Measurements from ENCODE around the gene ZNF497.

DNA sequence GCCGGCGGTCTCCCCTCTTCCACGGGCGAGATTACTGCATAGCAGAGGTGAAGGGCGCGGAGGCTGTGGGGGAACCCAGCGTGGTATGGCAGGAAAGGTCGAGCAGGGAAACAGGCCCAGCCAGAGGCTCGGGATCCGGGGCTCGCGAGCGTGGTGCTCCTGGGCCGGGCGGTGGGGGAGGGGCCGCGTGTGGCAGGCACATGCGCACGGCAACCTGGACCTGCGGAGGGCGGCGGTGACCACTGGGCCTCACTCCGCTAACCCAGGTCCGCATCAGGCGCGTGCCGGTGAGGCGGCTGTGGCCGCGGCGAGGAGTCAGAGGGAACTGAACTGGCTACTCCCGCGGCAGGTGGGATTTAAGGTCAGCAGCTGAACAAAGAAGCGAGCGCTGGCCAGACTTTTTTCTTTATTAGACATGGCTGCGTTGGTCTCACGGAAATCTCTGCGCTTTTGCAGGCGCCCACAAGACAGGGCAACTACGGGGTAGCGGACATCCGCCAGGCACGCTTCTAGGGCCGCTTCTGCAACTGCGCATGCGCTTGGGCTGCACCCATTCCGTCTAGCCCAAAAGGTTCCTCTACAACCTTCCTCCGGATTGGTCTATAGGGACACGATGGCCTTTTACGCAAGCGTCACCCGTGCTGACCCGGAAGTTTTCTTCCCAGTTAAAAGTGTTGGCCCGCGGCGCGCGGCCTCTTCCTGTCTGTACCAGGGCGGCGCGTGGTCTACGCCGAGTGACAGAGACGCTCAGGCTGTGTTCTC lies 24.2 kb upstream of the ZNF497 start, which contains the start of gene RPS5:
- TF ChIP-seq, protein P1, sequence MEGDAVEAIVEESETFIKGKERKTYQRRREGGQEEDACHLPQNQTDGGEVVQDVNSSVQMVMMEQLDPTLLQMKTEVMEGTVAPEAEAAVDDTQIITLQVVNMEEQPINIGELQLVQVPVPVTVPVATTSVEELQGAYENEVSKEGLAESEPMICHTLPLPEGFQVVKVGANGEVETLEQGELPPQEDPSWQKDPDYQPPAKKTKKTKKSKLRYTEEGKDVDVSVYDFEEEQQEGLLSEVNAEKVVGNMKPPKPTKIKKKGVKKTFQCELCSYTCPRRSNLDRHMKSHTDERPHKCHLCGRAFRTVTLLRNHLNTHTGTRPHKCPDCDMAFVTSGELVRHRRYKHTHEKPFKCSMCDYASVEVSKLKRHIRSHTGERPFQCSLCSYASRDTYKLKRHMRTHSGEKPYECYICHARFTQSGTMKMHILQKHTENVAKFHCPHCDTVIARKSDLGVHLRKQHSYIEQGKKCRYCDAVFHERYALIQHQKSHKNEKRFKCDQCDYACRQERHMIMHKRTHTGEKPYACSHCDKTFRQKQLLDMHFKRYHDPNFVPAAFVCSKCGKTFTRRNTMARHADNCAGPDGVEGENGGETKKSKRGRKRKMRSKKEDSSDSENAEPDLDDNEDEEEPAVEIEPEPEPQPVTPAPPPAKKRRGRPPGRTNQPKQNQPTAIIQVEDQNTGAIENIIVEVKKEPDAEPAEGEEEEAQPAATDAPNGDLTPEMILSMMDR (IDR thresholded peaks at IDR 0.05 in 8 of 11, conservative IDR thresholded peaks at IDR 0.05 in 3 of 11): peak in 2 of 11 experiments; percentile 18 to 32
- peak in 1 of 3 donors; percentile 79 for TF ChIP-seq POLR2A (IDR thresholded peaks at IDR 0.05)
- peak; percentile 92 to 96 (median 95) for TF ChIP-seq POLR2AphosphoS5 (IDR thresholded peaks at IDR 0.05)
